GM12801 (cell line): ENCODE data around the gene SLC15A1.

Experiments used
- CTCF ChIP-seq: IDR thresholded peaks from one replicate; pipeline ENCODE4 v1.5.1; 2011; ENCODE audit warnings: control low read depth; ENCODE audit not compliant: insufficient read length; ENCODE audit errors: extremely low read depth

Gene SLC15A1

DNA sequence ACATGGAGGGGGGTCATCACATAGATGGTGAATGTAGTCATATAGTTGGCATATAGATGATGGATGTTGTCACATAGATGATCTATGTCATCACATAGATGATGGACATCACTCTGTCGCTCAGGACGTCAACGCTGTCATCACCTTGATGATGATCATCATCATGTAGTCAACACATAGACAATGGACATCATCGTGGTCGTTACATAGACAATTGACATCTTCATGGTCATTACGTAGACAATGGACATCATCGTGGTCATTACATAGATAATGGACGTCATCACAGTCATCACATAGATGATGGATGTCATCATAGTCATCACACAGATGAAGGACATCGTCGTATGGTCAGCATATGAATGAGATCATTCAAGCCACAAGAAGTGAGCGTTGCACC lies 28.6 kb upstream of the SLC15A1 start:
- TF ChIP-seq CTCF = no peak

DNA sequence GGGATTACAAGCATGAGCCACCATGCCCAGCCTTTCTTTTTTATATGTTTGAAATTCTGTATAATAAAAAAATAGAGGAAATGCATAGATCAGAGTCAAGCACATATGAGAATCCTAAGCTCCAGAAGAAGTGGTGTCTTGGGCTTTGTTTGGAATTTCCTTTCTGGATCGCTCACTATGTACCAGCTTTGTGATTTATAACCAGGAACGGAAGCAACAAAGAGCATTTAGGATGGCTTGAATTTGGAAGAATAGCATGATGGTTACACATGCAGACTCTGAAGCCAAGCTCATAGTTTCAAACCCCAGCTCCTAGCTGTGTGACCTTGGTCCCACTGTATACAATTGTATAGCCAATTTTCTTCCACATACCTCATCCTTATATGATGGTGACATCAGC lies 28.0 kb upstream of the SLC15A1 start:
- TF ChIP-seq CTCF = no peak

DNA sequence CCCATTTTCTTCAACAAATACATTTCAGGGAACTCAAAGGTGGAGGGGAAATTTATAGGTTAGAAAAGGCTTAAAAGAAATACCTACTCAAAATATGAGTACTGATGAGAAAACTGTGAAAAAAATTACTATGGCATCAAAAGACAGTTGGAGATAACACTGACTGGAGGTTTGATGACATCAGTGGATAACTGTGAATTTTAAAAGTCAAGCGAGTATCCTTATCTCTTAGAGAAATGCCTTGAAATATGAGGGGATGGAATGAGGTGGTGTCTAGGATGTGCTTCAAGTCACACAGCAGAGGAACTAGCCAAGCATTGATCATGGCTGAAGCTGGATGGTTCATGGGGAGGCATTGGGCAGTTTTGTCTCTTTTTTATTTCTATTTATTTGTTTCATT lies 27.2 kb upstream of the SLC15A1 start:
- TF ChIP-seq CTCF = no peak

DNA sequence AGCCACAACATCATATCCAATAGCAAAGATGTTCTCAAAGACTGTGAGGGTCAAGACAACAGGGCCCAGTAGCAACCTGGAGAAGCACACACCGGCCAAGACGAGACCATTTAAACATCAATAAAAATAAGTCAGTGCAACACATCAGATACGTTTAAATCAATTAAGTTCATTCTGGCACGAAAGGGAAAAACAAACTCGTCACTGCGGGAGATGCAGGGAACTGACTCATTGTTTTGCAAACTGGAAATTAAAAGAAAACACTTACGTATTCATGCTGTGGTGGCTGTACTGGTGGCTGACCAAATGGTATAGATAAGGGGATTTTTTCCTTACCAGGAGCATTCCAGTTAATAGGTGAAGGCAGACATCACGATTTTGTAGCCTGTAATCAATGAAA lies 26.3 kb upstream of the SLC15A1 start:
- TF ChIP-seq CTCF = no peak

DNA sequence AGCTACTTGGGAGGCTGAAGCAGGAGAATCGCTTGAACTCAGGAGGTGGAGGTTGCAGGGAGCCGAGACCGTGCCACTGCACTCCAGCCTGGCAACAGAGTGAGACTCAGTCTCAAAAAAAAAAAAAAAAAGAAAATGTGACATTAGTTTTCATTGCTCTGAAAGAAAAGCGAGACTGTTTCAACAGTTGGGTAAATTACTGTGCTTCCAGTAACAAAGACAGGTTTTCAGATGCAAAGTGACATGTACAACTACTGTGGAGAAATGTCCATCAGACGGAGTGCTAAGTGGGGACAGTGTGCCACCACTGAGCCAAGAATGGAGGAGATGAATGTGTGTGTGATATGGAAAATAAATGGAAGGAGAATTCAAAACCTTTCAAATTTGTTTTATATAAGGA lies 24.2 kb upstream of the SLC15A1 start:
- no peak for TF ChIP-seq CTCF

GRCh38 chr13:98775844-98776598 lies 23.5 kb upstream of the SLC15A1 start:
- TF ChIP-seq CTCF = no peak

- TF ChIP-seq CTCF = no peak
These were observed 22.9 kb upstream of the SLC15A1 start for GRCh38 chr13:98775386-98775785.
